ENCODE data around the gene PIP5K1B. TPM values are rescaled to one million over a fixed set of nuclear protein-coding genes. Genes with fewer than 3 reads are reported as not detected.
"Not testable (repeated sequence)": the region's sequence is repeated elsewhere in the genome, so short reads cannot be mapped to it uniquely, and the experiment has no call there.

Gene PIP5K1B
- under 0.01 TPM in 2 replicates for total RNA-seq

GRCh38 chr9:68704814-68705530 lies at the start of gene PIP5K1B:
Gene PIP5K1B, plus strand, starts transcription at chr9:68705240. Its CDS starts 117,375 bp downstream, at chr9:68822615.
- peak; percentile 29 to 67 for DNase-seq (ENCODE audit: low read depth in 2 of 2)

GRCh38 chr9:68664036-68664435 lies 41.0 kb upstream of the PIP5K1B start:
- DNase-seq (ENCODE audit: low read depth in 2 of 2): no peak

- DNase-seq (ENCODE audit: low read depth in 2 of 2): no peak
Observed at GRCh38 chr9:68668127-68668526, 36.9 kb upstream of the PIP5K1B start.

GRCh38 chr9:68669218-68669617 lies 35.8 kb upstream of the PIP5K1B start:
- peak in 1 of 2 donors; percentile 37 for DNase-seq (ENCODE audit: low read depth in 2 of 2)

DNA sequence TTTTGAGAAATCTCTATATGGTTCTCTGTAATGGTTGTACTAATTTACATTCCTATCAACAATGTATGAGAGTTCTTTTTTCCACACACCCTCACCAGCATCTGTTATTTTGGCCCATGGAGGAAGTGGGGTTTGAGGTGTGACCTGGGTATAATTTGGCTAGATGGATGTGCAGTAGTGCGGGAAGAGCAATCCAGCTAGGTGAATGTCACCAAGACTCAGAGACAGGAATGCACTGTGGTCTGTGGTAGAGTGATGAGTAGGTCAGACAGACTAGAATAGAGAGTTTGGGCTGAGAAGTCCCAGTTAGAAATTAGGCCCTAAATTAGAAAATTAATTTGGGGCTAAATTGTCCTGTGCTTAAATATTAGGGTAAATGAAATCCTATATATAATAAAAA lies 32.8 kb upstream of the PIP5K1B start:
- DNase-seq (ENCODE audit: low read depth in 2 of 2): no peak

DNA sequence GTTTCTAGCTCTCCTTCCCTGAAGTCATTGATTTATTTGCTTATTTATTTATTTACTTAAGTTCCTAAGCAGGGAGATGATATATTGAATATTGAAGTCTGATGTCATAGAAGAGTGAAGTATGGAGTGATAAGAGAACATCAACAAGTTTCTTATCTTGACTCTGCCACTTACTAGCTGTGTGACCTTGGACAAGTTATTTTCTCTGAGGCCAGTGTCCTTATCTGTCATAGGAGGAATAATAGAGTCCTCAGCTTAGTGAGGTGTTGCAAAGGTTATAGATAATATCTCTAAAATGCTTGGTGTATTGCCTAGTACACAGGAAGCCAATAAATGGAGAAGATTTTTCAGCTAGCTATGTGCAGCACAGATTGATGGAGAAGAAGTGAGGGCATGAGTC lies 32.4 kb upstream of the PIP5K1B start:
- no peak for DNase-seq (ENCODE audit: low read depth in 2 of 2)

GRCh38 chr9:68678430-68678829 lies 26.6 kb upstream of the PIP5K1B start:
- DNase-seq (ENCODE audit: low read depth in 2 of 2): peak in 1 of 2 donors; percentile 7

- DNase-seq (ENCODE audit: low read depth in 2 of 2): no peak
Observed at GRCh38 chr9:68683433-68683832, 21.6 kb upstream of the PIP5K1B start.

DNA sequence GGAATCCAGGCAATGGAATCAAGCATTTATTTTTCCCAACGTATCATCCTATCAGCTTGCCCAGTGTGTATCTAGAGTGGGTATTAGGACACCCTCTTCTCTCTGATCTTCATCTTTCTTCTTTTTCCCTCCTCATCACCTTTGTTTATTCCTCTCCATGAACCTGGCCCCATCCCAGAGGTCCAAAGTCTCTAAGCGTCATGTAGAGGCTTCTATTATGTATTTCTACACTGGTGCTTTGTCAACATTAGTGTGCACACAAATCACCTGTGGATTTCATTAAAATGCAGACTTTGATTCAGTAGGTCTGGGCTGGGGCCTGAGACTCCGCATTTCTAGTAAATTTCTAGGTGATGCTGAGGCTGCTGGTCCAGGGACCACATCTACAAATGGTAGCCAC lies 19.8 kb upstream of the PIP5K1B start:
- no peak for DNase-seq (ENCODE audit: low read depth in 2 of 2)

GRCh38 chr9:68685770-68686169 lies 19.3 kb upstream of the PIP5K1B start:
- peak; percentile 25 to 42 for DNase-seq (ENCODE audit: low read depth in 2 of 2)

DNA sequence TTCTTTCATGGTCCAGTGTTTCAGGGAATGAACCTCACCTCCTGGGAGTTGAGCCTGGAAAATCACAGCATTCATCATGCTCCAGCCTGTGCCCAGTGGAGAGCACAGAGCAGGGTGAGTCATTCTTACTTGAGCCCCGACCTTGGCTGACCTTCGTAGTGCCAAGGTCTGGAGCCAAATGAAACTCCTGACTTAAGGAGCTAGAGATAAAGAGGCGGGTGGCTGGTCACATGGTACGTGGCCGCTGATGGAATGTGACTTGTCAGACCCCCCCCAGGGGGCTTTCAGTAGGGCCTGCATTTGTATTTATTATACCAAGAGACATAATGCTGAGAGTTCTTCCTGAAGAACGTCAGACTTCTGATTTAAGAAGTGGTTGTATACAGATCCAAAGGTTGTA lies 15.0 kb upstream of the PIP5K1B start:
- DNase-seq (ENCODE audit: low read depth in 2 of 2): peak in 1 of 2 donors; percentile 25

GRCh38 chr9:68692519-68692918 lies 12.5 kb upstream of the PIP5K1B start:
- no peak for DNase-seq (ENCODE audit: low read depth in 2 of 2)

DNA sequence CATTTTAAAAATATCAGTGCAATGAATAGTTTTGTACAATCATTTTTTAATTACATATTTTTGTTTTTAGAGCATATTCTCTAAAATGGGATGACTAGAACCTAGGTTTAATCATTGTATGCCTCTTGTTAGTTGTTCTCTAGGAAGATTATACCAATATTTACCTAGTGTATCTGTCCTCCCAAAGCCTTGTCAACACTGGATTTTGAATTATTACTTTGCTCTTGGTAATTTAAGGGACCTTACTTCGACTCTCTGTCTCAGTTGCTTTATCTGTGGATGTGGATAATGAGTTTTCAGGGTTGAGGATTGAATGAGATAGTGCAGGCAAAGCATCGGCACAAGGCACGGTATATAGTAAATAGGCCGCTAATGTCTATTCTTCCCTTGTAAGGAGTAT lies 10.9 kb upstream of the PIP5K1B start:
- no peak for DNase-seq (ENCODE audit: low read depth in 2 of 2)

- DNase-seq (ENCODE audit: low read depth in 2 of 2): no peak
Observed at GRCh38 chr9:68697851-68698250, 7.2 kb upstream of the PIP5K1B start.

DNA sequence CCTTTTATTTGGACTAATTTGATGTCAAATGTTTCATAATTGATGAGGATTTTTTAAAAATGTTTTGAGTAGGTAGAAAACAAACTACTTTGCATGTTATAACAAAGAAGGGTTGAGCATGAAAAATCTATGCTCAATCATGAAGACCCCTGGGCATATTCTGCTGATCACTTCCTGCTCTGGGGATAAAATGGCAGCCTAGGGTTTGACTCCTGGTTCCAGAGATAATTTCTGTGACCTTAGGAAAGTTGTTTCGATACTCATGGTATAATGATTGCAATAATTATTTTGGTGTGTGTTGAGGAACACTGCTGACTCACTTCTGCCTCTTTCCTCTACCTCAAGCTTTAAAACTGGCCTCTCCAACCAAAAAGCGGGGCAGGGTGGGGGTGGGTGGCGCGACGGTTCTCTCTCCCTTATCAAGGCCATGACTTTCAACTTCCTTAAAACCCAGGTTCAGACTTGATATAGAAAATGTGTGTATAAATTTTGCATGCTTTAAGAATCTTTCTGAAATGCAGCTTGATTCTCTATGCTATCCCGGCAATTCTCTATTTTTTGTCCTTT lies 6.0 kb upstream of the PIP5K1B start:
- no peak for DNase-seq (ENCODE audit: low read depth in 2 of 2)

GRCh38 chr9:68699625-68700024 lies 5.4 kb upstream of the PIP5K1B start:
- not testable (repeated sequence) for DNase-seq (ENCODE audit: low read depth in 2 of 2)

DNA sequence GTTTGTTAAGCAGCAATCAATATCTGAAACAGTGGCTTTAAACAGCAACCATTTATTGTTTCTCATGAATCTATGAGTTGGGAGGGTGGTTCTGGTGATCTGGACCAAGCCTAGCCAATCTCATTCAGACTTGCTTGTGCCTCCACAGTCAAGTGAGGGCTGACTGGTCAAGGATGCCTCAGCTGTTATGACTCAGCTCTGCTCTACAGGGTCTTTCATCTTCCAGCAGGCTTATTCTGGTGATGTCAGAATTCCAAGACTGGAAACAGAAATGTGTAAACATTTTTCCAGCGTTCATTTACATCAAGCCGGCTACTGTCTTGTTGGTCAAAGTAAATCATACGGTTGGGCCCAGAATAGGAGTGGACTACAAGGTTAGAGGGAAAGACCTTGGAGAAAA lies 2.5 kb upstream of the PIP5K1B start:
- DNase-seq (ENCODE audit: low read depth in 2 of 2): no peak

- DNase-seq (ENCODE audit: low read depth in 2 of 2): no peak
Observed at GRCh38 chr9:68703672-68704071, 1.4 kb upstream of the PIP5K1B start.

DNA sequence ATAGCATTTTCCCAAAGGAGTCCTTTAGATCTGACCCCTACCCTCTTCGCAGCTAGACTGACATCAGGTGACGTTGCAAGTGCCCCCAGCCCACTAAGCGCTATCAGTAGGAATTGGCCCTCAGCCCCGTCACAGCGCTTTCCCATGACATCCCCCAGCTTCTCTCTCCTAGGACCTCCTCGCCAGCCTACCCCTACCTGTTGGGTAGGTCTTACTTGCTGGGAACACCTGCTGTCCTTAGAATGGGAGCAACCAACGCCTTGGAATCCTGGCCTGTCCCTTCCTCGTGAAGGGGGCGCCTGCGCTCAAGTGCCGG lies 584 bp upstream of the PIP5K1B start:
- no peak for DNase-seq (ENCODE audit: low read depth in 2 of 2)

- DNase-seq (ENCODE audit: low read depth in 2 of 2): peak in 1 of 2 donors; percentile 5
Observed at GRCh38 chr9:68705531-68706362, 707 bp downstream of the PIP5K1B start.

DNA sequence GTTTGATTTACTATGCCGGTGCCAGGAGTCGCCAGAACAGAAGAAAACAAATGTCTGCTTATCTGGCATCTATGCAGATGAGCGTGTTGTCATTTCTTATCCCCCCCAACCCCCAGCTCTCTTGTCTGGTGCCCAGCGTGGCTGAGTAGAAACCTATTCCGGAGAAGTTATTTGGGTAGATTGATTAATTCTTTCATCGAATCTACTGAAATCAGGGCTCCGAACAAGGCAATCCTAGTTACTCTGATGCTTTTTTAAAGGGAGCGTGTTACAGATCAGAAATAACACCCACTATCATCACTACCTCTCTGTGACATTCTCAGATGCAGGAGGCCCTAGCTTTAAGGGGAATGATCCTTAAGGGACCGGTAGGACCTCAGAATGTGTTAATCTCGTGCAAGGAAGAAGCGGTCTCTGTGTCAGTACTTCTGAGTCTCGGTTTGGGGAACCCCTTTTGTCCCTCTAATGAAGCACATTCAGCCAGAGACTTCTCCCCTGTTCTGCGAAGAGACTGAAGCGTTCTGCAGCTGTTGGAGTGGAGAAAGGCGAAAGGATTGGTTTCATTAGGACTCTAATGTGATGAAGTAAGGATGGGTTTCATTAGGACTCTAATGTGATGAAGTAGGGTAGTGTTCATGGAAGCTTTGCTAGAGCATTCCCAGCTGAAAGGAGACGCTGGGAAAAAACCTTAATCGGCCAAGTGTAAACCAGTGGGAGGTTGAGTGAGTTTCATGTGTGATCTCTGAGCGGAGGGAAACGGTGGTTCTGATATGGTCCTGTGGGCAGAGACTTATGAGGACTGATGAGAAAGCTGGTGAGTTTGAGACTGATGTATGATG lies 1.5 kb downstream of the PIP5K1B start:
- no peak for DNase-seq (ENCODE audit: low read depth in 2 of 2)
